HFF-Myc (cell line): ENCODE data around the gene ACER2.
A peak's percentile ranks its signal among the peaks of the same experiment; 100 is the strongest.

Experiments
- DNase-seq: peaks from one replicate; pipeline ENCODE4 v3.0.0-alpha.2; 2011; ENCODE audit warnings: low read depth; ENCODE audit errors: extremely low read depth
- H3K4me3 ChIP-seq: replicated peaks from 2 replicates; pipeline ENCODE4 v1.5.1; 2011; ENCODE audit warnings: low read depth, mild to moderate bottlenecking, control low read depth, low read length
- TF ChIP-seq, protein P1 (sequence below): IDR thresholded peaks from 2 replicates; pipeline ENCODE4 v1.5.1; 2012; ENCODE audit warnings: mild to moderate bottlenecking, low read depth, low read length, control low read depth; ENCODE audit errors: missing control alignments

The ACER2 gene

DNA sequence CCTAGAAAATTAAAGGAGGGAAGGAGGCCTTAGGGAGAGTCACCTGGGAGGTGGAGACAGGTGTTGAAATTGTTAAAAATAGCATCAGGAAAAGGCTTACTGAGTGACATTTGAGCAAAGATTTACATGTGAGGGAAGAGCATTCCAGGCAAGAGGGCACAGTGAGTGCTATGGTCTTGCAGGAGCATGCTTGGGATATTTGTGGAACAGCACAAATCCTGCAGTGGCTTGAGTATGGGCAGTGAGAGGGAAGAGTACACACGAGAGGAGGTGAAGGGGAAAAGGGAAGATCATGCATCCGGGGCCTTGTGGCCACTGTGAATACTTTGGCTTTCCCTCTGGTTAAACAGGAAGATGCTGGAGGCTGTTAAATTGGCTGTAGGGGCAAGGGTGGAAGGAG lies 36.6 kb downstream of the ACER2 start:
- TF ChIP-seq, protein P1, sequence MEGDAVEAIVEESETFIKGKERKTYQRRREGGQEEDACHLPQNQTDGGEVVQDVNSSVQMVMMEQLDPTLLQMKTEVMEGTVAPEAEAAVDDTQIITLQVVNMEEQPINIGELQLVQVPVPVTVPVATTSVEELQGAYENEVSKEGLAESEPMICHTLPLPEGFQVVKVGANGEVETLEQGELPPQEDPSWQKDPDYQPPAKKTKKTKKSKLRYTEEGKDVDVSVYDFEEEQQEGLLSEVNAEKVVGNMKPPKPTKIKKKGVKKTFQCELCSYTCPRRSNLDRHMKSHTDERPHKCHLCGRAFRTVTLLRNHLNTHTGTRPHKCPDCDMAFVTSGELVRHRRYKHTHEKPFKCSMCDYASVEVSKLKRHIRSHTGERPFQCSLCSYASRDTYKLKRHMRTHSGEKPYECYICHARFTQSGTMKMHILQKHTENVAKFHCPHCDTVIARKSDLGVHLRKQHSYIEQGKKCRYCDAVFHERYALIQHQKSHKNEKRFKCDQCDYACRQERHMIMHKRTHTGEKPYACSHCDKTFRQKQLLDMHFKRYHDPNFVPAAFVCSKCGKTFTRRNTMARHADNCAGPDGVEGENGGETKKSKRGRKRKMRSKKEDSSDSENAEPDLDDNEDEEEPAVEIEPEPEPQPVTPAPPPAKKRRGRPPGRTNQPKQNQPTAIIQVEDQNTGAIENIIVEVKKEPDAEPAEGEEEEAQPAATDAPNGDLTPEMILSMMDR = no peak
- H3K4me3 ChIP-seq = no peak overlapping the region
- no peak for DNase-seq

DNA sequence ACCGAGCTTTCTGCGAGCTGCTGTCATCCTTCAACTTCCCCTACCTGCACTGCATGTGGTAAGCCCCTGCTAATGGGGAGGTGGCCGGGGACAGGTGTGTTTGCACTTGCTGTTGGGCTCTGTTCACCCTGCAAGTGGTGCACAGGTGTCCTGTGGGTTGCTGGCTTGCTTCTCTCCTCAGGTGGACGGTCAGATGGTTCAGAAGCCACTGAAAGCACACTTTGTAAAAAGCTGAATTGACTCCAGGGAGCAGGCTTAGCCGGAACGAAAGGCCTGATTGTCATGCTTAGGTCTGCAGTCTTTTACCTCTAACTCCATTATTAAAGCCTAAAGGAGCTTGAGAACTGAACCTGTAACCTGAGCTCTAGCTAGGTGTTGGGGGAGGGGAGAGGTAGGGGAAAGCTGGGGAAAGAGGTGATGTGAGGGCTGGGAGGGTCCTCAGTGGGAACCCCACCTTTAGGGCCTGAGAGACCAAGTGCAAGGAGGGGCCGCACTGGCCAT lies 37.6 kb downstream of the ACER2 start:
- no peak for DNase-seq
- no peak overlapping the region for H3K4me3 ChIP-seq
- TF ChIP-seq, protein P1 = no peak

DNA sequence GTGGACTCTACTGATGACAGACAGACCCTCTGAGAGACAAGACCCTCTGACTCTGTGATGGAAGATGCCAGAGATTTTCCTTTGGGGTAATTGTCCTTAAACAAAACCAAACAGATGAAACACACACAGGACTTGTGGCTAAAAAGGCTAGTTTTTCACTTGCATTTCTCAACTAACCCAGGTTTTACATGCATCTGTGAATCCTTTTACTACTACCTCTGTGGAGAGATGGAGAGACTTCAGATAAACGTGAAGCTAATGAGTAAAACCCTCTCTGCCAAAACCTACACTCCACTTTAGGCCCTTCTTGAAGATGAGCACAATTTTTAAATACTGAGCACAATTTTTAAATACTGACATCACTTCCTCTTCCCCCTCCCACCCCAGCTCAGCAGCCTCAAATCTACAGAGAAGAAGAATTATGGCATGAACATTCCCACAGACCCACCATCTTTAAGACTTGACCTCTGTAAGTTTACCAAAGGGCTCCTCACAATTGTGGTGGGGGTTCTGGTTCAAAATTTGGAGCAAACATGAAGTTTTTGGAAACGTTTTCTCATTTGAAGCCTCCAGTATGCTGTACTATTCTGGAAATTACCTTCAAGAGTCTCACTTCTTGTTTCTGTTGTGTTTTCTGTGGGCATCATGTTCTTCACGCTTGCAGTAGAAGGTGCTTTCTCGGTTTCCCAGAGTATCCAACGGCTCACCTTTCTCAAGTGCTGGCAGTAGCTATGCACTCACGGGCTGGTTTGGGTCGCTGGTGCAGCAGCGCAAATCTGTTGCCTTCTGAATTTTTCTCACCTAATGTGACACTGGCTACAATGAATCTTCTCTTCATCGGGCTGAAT lies 42.7 kb downstream of the ACER2 start:
- no peak overlapping the region for H3K4me3 ChIP-seq
- no peak for DNase-seq
- TF ChIP-seq, protein P1 = no peak

DNA sequence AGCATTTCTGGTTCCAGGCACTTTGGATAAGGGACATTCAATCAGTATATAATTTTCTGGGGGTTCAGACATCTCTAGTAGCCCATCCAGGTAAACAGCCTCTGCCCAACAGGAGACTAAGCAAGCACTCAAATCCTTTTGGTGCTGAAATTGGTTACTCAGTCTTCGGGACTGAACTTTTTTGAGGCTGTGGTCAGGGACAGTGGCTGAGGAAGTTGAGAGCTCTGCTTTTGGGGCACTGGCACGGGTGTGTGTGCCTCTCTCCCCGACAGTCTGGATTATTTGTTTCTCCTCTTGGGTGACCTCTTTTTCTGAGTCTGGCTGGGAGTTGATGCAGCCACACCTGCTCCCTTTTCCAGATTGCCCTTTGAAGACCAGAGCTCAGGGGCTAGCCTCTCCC lies 47.6 kb downstream of the ACER2 start:
- no peak overlapping the region for H3K4me3 ChIP-seq
- DNase-seq = no peak
- TF ChIP-seq, protein P1 = no peak

DNA sequence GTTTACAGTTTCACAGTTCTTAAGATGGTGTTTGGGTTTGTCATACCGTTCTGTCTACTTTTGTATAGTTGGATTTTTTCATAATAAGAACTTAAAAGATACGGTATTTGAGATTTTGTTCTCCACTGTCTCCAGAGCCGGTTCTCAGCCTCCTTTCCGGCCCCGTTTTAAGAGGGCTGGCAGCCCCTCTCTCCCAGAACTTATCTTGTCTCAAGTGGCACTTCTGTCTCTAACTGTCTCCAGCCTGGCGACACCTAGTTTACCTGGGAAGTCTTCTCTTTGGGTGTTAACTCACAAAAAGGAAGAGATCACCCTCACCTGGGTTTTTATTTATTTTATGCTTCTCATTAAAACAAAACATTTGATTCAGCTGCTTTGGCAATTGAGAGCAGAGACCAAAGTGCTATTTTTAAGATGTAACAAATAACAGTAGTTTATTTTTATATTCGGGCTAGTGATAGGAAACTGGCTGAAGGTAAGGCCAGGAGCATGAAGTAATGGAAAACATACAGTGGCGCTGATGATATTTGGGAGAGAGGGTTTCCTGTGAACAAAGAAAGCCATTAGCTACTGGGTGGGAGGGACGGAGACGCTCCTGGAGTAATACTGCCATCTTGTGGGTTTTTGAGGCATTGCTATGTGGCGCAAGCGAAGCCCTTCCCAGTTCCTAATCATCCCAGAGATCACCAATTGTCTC lies 48.3 kb downstream of the ACER2 start:
- TF ChIP-seq, protein P1 = peak; percentile 91
- H3K4me3 ChIP-seq = no peak overlapping the region
- DNase-seq = peak; percentile 54

DNA sequence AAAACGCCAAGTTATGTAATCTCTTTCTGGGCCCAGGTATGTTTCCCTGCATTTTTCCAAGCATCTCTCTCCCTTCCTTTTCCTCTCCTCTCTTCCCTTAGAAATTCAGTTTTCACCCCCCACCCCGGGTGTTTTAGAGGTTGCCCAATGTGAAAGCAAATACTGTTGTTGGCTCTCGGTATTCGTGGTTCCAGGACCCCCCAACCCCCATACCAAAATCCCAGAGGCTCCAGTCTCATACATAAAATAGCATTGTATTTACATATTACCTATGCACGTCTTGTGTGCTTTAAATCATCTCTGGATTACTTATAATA lies 48.8 kb downstream of the ACER2 start:
- TF ChIP-seq, protein P1 = no peak
- no peak for DNase-seq
- H3K4me3 ChIP-seq = no peak overlapping the region
